Measurements from ENCODE around the gene MTX1. TPM values are rescaled to one million over a fixed set of nuclear protein-coding genes. Genes with fewer than 3 reads are reported as not detected.

Gene MTX1
- polyA plus RNA-seq, 1 experiment, result 44.6 TPM

GRCh38 chr1:155205035-155205434 is 3.5 kb upstream of the MTX1 start:
- POLR2A ChIA-PET, result no interaction called here

GRCh38 chr1:155205969-155206593 is 2.4 kb upstream of the MTX1 start:
- POLR2A ChIA-PET, result interaction anchor here (2.7 kb wide), 1 partner anchor 21 kb away, joined by 9 read pairs; no protein-coding TSS in a partner anchor
- CTCF ChIA-PET, result interaction anchor here (1.3 to 5.4 kb wide), 7 partner anchors 8 to 117 kb away, joined by 3 to 55 read pairs (median 4); no protein-coding TSS in a partner anchor

More at GRCh38 chr1:155205035-155205434, 3.5 kb upstream of the MTX1 start:
- CTCF ChIA-PET, result interaction anchor here (5.4 kb wide), 1 partner anchor 45 kb away, joined by 55 read pairs; no protein-coding TSS in a partner anchor
- Histone ChIP-seq H3K9me3 (ENCODE audit: control insufficient read depth, insufficient read depth, low read length) (no peaks in the 10 kb centered on the region), H3K27me3 (ENCODE audit: control insufficient read depth, insufficient read depth, low read length) (no peaks in the 10 kb centered on the region), H3K4me3 (ENCODE audit: low read depth, low read length) (no peak overlapping the region), H3K27ac (ENCODE audit: low read depth, low read length) (no peak overlapping the region)
- no peak for TF ChIP-seq CTCF (IDR thresholded peaks at IDR 0.05; ENCODE audit: low read depth, low read length)
- DNase-seq (ENCODE audit: low read depth, low spot score), result no peak

GRCh38 chr1:155206891-155207805 is 1.3 kb upstream of the MTX1 start:
- Histone ChIP-seq H3K9me3 (ENCODE audit: control insufficient read depth, insufficient read depth, low read length) (no peaks in the 10 kb centered on the region), H3K4me3 (ENCODE audit: low read depth, low read length) (peak overlapping the region; percentile 96)

More at GRCh38 chr1:155205969-155206593, 2.4 kb upstream of the MTX1 start:
- TF ChIP-seq CTCF (IDR thresholded peaks at IDR 0.05; ENCODE audit: low read depth, low read length), result no peak
- H3K27me3 ChIP-seq (ENCODE audit: control insufficient read depth, insufficient read depth, low read length), result no peaks in the 10 kb centered on the region
- H3K4me3 ChIP-seq (ENCODE audit: low read depth, low read length), result no peak overlapping the region
- no peaks in the 10 kb centered on the region for H3K9me3 ChIP-seq (ENCODE audit: control insufficient read depth, insufficient read depth, low read length)
- H3K27ac ChIP-seq (ENCODE audit: low read depth, low read length), result no peak overlapping the region
- DNase-seq (ENCODE audit: low read depth, low spot score), result no peak

GRCh38 chr1:155207806-155208540 is 522 bp upstream of the MTX1 start, which contains the start of gene THBS3:
Gene THBS3 (minus strand): TSS chr1:155207897. CDS start chr1:155207876, 21 bp downstream.
- Histone ChIP-seq H3K4me3 (ENCODE audit: low read depth, low read length) (peak within 1 kb of the TSS; percentile 96), H3K27ac (ENCODE audit: low read depth, low read length) (peak within 1 kb of the TSS; percentile 97), H3K9me3 (ENCODE audit: control insufficient read depth, insufficient read depth, low read length) (no peaks in the 10 kb centered on the region), H3K27me3 (ENCODE audit: control insufficient read depth, insufficient read depth, low read length) (no peaks in the 10 kb centered on the region)
- TF ChIP-seq CTCF (IDR thresholded peaks at IDR 0.05; ENCODE audit: low read depth, low read length), result no peak
- CTCF ChIA-PET, result interaction anchor here (1.0 to 5.4 kb wide), 7 partner anchors 8 to 42 kb away, joined by 3 to 55 read pairs (median 11); partner anchors contain the start of gene KRTCAP2
- POLR2A ChIA-PET, result interaction anchor here (1.0 to 2.7 kb wide), 7 partner anchors 13 to 36 kb away, joined by 5 to 19 read pairs (median 9); a partner anchor contains a TSS
- DNase-seq (ENCODE audit: low read depth, low spot score), result no peak

More at GRCh38 chr1:155206891-155207805, 1.3 kb upstream of the MTX1 start:
- H3K27me3 ChIP-seq (ENCODE audit: control insufficient read depth, insufficient read depth, low read length), result no peaks in the 10 kb centered on the region
- peak overlapping the region; percentile 97 for H3K27ac ChIP-seq (ENCODE audit: low read depth, low read length)
- peak; percentile 93 for TF ChIP-seq CTCF (IDR thresholded peaks at IDR 0.05; ENCODE audit: low read depth, low read length)
- ChIA-PET CTCF (interaction anchor here (0.5 to 5.4 kb wide), 22 partner anchors 9 to 295 kb away, joined by 3 to 55 read pairs (median 4); partner anchors contain the start of genes CLK2, KRTCAP2 and TRIM46), POLR2A (interaction anchor here (1.0 to 2.7 kb wide), 8 partner anchors 13 to 37 kb away, joined by 4 to 19 read pairs (median 8); partner anchors contain the start of gene KRTCAP2)
- peak; percentile 55 for DNase-seq (ENCODE audit: low read depth, low spot score)

All from AG04450 (cell line).